AG04449 (cell line): ENCODE data around the gene ANTXRL.
"Not testable (repeated sequence)": the region's sequence is repeated elsewhere in the genome, so short reads cannot be mapped to it uniquely, and the experiment has no call there.

Experiments used
- CTCF ChIA-PET: fragments of 350-600 bp; formaldehyde crosslinking; extraction: SDS; loops from one replicate; lab custom pipeline; 2021; ENCODE audit warnings: antibody characterized with exemption; lab: Yijun Ruan, JAX
- POLR2A ChIA-PET: fragments of 400-600, 350-600 bp; formaldehyde crosslinking; extraction: SDS; loops from one replicate; lab custom pipeline; 2020; ENCODE audit warnings: antibody characterized with exemption, inconsistent platforms; lab: Yijun Ruan, JAX
- DNase-seq: peaks from one replicate; pipeline ENCODE4 v3.0.0-alpha.2; 2010; ENCODE audit warnings: low read depth, low spot score
- H3K4me3 ChIP-seq: 2 replicates; pipeline ENCODE4 v1.5.1; 2011; ENCODE audit warnings: low read depth, mild to moderate bottlenecking, control low read depth, low read length
- TF ChIP-seq, protein P1 (sequence below): IDR thresholded peaks from one replicate; pipeline ENCODE4 v1.5.1; 2011; ENCODE audit warnings: mild to moderate bottlenecking, moderate library complexity, low read length, control low read depth, inconsistent platforms; ENCODE audit not compliant: insufficient read depth; ENCODE audit errors: missing control alignments

ANTXRL gene

DNA sequence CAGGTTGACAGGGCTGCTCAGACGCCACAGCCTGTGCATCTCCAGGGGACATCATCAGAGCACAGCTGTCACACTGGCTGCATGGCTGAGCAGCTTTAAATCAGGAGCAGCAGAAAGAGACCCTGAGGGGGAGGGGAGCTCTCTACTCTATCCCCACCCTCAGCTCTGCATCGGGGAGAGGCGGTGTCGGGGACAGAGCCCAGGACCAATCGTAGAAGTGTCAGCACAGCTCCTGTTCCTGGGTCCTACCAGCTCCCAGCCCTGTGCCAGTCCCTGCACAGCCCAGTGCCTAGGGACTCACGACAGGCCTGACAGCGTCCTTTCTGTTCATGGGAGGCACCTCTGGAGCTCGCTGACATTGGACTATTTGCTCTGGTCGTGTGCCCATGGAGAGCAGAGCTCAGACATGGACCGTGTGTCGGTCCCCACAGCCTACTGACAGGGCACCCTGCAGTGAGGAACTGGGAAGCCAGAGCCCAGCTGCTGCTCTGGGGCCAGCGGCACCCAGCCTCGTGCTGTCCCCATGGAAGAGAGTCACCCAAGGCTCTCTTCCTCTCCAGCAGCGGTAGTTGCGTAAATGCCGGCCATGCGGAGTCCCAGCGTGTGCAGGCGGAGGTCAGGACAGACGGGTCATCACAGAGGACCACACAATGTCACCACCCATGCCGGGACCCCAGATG is 20.4 kb upstream of the ANTXRL start:
- ChIA-PET POLR2A (no interaction called here), CTCF (no interaction called here)
- H3K4me3 ChIP-seq, result no peak overlapping the region
- TF ChIP-seq, protein P1, sequence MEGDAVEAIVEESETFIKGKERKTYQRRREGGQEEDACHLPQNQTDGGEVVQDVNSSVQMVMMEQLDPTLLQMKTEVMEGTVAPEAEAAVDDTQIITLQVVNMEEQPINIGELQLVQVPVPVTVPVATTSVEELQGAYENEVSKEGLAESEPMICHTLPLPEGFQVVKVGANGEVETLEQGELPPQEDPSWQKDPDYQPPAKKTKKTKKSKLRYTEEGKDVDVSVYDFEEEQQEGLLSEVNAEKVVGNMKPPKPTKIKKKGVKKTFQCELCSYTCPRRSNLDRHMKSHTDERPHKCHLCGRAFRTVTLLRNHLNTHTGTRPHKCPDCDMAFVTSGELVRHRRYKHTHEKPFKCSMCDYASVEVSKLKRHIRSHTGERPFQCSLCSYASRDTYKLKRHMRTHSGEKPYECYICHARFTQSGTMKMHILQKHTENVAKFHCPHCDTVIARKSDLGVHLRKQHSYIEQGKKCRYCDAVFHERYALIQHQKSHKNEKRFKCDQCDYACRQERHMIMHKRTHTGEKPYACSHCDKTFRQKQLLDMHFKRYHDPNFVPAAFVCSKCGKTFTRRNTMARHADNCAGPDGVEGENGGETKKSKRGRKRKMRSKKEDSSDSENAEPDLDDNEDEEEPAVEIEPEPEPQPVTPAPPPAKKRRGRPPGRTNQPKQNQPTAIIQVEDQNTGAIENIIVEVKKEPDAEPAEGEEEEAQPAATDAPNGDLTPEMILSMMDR, result no peak
- no peak for DNase-seq

DNA sequence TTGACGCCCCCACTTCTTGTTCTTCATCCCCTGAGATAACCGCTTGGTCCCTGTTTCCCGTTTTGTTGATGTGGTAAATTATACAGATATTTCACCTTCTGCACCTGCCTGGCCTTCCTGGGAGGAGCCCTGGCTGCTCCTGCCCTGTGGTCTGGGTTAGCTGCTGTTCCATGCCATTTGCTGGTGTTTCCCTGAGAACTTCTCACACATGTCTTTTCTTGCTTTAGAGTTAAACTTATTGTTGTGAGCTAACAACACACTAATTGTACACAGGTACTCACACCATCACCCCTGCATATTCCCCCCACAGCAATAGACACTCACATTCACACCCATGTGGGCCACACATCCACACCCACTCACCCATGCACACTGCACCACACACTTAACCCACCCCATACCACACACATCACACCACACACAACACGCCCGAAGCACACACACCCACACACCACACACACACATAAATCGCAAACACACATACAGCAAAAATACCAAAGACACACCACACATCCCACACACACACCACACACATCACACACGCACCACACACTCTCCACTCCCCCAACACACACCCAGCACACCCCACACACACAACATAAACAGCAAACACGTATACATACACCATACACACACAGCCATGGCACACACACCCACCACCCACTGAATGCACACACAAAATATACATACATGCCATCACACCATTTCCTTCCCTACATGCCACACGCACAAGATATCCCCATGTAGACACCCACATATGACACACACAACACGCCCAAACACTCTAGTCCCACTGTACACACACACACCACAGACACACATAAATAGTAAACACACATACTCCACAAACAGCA is 19.4 kb upstream of the ANTXRL start:
- no peak overlapping the region for H3K4me3 ChIP-seq
- no peak for DNase-seq
- CTCF ChIA-PET, result no interaction called here
- POLR2A ChIA-PET, result no interaction called here
- TF ChIP-seq, protein P1, result no peak

DNA sequence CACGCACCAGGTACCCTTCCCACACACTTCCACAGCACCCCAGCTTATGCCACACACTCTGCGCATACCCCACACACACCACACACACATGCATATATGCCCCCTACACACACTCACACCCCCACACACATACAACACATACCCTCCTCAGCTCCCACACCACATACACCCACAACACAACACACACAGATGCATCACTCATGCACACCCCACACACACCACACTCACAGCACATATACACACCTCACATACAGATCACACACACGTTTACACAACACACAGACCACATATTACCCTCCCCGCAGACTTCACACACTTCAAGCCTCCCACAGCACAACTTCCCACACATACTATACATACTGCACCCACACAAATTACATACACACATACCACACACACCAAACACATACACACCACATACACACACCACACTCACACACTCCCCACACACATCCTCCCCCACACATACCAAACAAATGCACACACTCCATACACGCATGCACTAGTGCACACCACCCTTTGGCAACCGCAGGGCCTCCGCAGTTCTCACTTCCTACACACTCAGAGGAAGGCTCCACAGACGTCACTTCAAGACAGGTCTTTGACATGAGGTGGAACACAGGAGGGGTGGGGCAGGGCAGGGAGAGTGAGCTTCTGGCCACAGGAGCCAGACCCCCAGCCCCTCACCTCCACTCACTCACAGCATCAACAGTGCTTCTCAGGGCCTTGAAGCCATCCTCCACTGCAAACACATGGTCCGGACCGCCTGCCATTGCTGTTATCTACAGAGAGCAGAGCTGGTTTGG is 18.5 kb upstream of the ANTXRL start:
- TF ChIP-seq, protein P1, result no peak
- ChIA-PET POLR2A (no interaction called here), CTCF (no interaction called here)
- DNase-seq, result no peak
- no peak overlapping the region for H3K4me3 ChIP-seq

DNA sequence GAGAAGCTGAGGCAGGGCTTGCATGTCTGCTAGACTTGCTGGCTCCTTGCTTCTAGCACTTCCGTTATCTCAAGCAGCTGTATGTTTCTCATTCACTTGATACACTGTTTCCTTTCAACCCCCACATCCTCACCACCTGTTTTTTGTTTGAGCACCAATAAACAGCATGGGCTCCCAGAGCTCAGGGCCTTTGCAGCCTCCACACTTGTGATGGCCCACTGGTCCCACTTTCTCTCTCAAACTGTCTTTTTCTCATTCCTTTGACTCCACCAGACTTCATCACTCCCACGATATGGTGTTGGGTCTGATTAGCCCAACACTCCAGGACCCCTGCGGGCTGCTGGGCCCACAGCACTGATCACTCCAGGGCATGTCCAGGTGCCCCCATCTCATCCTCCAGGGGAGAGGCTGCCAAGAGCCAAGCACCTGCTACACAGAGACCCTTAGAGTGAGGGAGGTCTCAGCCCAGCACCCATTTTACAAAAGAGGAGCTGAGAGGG is 17.2 kb upstream of the ANTXRL start:
- H3K4me3 ChIP-seq, CTCF ChIA-PET, POLR2A ChIA-PET: not testable (repeated sequence)

DNA sequence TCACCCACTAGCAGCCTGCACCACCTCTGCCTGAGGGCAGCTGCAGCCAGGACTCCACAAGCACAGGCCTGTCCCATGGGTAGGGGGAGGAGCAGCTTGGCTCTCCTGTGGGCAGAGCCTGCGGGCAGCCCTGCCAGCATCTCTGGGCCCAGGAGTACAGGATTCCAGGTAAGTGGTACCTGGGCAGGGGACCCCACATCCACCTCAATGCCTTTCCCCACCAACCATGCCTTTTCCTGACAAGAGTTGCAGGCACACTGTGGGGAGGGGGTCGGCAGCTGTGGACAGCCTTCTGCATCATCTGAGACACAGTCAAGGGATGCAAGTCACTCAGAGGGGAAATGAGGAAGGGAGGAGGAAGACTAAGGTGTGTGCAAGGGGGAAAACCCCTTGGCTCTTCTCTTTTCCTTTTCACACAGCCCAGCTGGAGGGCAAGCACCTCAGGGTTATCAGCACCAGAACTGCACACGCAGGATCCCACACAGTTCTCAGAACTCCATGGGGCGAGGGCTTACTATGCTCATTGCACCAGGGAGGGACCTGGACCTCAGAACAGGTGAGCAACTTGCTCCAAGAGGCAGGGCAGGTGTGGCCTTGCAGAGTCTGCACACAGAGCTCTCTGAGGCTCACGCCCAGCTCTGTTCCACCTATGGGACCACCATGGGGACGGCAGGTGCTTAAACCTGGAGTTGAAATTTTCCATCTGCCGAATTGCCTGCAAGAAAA is 16.5 kb upstream of the ANTXRL start:
- no peak for DNase-seq
- CTCF ChIA-PET, result no interaction called here
- POLR2A ChIA-PET, result no interaction called here
- H3K4me3 ChIP-seq, result no peak overlapping the region
- TF ChIP-seq, protein P1, result no peak

More for the DNA sequence above, 17.2 kb upstream of the ANTXRL start:
- DNase-seq, result not testable (repeated sequence)

DNA sequence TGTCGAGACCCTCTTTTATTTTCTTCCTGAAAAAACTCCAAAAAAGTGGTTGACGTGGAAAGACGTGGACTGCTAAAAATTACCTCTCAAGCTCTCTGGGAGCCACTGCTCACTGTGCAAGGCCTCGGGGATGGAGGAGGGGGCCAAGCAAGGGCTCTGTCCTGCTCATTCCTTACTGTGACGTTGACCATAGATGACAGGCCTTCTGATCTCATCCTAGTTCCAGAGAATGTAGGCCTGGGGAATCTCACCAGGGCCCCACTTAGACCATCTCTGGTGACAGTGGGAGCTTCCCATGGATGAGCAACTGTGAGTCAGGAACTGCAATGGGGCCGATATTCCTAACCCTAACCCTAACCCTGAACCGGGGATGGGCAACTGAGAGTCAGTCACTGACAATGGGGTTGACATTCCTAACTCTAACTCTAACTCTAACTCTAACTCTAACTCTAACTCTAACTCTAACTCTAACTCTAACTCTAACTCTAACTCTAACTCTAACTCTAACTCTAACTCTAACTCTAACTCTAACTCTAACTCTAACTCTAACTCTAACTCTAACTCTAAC is 15.8 kb upstream of the ANTXRL start:
- POLR2A ChIA-PET, H3K4me3 ChIP-seq, CTCF ChIA-PET, DNase-seq: not testable (repeated sequence)

DNA sequence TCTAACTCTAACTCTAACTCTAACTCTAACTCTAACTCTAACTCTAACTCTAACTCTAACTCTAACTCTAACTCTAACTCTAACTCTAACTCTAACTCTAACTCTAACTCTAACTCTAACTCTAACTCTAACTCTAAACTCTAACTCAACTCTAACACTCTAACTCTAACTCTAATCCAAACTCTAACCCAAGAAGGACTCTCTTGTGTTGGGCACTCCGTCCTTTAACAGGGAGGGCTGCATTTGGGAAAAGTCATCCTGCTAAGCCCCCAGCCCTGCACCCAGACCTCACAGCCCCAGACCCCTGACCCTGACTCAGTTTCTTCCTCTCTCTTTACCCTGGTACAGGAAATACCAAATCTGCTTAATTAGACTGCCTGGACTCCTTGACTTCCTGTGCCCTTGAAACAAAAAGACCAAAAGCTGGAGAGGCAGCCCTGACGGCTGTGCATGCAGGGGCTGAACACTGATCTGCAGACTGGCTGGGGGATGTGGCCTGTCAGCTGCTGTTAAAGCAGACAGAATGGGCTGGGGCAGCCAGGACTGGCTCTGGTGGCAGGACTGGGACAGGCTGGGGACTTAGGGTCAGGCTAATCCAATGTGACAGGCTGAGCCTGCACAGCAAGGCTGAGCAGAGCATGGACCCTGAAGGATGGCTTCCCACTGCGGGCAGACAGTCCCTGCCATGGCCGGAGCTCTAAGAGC is 14.8 kb upstream of the ANTXRL start:
- CTCF ChIA-PET, DNase-seq, POLR2A ChIA-PET, H3K4me3 ChIP-seq: not testable (repeated sequence)
